Measurements from ENCODE around the gene SKA1.

- no peak for TF ChIP-seq BRF1 (IDR thresholded peaks at IDR 0.05; ENCODE audit: borderline replicate concordance, extremely low read depth, insufficient read length)
- TF ChIP-seq KAT7 (CRISPR knock-in tag; IDR thresholded peaks at IDR 0.05; ENCODE audit: borderline replicate concordance): no peak
- no peak for TF ChIP-seq ZNF449 (CRISPR knock-in tag; IDR thresholded peaks at IDR 0.05)
- TF ChIP-seq KLF10 (CRISPR knock-in tag; IDR thresholded peaks at IDR 0.05): no peak
- no peak for TF ChIP-seq ZNF740 (CRISPR knock-in tag; IDR thresholded peaks at IDR 0.05)
- no peak for TF ChIP-seq ZNF740 (tag; IDR thresholded peaks at IDR 0.05)
- TF ChIP-seq POLR2AphosphoS5 (IDR thresholded peaks at IDR 0.05; ENCODE audit: control insufficient read depth, insufficient read depth, low read depth, low read length): no peak
Measured at GRCh38 chr18:50377061-50377798, 2.4 kb downstream of the SKA1 start.
